Measurements from ENCODE around the gene PPP6C.
"Not testable (repeated sequence)": the region's sequence is repeated elsewhere in the genome, so short reads cannot be mapped to it uniquely, and the experiment has no call there.

- TF ChIP-seq CTCF, POLR2A (IDR thresholded peaks at IDR 0.05): not testable (repeated sequence)
Measured at GRCh38 chr9:125194466-125194865, 4.9 kb upstream of the PPP6C start.

Data from esophagus squamous epithelium (tissue), 4 donors.